ENCODE data around the gene C2orf42. TPM values are rescaled to one million over a fixed set of nuclear protein-coding genes. Genes with fewer than 3 reads are reported as not detected.
A peak's percentile ranks its signal among the peaks of the same experiment; 100 is the strongest.
"Not testable (repeated sequence)": the region's sequence is repeated elsewhere in the genome, so short reads cannot be mapped to it uniquely, and the experiment has no call there.

The C2orf42 gene
- total RNA-seq, 1 donor from 2014 or later = 20.8 TPM

DNA sequence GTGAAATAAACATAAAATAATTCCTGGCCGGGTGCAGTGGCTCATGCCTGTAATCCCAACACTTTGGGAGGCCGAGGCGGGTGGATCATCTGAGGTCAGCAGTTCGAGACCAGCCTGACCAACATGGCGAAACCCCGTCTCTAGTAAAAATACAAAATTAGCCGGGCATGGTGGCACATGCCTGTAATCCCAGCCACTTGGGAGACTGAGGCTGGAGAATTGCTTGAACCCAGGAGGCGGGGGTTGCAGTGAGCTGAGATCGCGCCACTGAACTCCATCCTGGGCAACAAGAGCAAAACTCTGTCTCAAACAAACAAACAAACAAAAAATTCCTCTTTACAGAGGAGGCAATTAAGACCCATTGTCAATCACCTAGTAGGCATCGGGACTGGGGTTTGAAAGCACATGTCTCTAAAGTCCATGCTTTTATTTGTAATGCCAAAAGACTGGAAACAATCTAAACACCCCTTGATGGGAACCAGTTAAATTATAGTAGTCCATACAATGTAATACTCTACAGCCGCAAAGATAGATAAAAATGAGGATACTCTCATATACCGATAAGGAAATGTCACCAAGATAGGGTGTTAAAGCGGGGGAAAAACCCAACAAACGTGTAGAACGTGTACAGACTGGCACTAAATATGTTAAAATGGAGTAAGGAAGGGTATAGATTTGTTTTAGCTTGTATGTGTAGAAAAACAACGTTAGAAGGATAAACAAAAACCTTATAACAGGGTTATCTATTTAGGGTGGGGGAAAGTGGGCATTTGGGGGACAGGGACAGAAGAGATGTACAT, 59.3 kb downstream of the C2orf42 start:
- not testable (repeated sequence) for DNase-seq (ENCODE audit: low read depth)

DNA sequence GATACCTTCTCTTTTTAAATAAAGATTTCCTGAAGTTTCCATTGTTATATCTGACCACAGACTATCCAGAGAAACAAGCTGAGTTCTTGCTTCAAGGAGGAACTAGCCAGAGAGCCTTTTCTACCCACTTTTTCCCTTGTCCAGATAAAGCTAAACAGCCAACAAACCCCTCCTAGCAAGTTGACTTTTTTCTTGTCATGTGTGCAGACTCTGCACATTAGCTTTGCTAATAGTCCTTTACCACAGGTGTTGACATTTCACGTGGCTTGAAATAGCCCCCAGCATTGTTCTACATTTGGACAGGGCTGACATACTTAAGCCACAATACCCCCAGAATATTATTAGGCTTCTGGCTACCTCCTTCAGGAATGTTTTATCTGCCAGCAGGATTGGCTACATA, 62.8 kb downstream of the C2orf42 start:
- no peak for DNase-seq (ENCODE audit: low read depth)

GRCh38 chr2:70126413-70126812, 64.4 kb downstream of the C2orf42 start:
- no peak for DNase-seq (ENCODE audit: low read depth)

DNA sequence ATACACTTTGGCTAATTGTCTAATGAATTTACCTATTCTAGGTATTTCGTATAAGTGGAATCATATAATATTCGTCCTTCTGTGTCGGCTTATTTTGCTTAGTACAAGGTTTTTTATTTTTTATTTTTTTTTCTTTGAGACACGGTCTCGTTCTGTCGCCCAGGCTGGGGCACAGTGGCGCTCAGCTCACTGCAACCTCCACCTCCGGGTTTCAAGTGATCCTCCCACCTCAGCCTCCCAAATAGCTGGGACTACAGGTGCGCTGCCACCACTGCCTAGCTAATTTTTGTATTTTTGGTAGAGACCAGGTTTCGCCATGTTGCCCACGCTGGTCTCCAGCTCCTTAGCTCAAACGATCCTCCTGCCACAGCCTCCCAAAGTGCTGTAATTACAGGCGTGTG, 65.3 kb downstream of the C2orf42 start:
- no peak for DNase-seq (ENCODE audit: low read depth)

- DNase-seq (ENCODE audit: low read depth) = no peak
These were observed 65.8 kb downstream of the C2orf42 start for GRCh38 chr2:70124983-70125480.

GRCh38 chr2:70123829-70124116, 67.0 kb downstream of the C2orf42 start:
- DNase-seq (ENCODE audit: low read depth) = no peak

DNA sequence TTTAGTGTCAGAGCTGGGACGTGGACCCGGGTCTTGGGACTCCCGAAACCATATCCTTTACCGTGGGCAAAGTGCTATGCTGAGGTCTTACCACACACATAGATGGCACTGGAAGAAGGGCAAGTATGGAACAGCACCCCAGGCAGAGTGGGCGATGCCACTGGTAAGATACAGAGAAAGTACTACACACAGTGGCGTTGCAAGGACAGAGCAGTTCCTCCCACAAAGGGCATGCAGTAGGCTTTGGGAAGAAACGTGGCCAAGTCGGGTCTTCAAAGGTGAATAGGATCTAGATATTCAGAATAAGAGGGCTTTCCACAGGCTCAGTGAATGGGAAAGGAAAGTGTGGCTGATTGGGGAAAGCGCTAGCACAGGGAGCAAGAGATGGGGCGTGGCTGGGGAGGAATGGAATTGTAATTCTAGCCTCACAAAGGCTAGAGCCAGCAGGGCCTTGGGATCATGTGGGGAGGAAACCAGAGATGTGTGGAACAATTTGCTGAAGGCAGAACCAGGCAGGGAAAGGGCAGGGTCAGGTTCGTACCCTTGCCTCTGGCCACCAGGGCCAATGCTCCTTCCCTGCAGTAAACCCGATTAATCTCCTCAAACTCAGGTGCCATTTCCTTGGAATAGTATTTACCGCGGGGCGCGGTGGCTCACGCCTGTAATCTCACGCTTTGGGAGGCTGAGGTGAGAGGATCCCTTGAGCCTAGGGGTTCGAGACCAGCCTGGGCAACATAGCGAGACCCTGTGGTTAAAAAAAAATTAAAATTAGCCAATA, 67.6 kb downstream of the C2orf42 start:
- DNase-seq (ENCODE audit: low read depth) = peak; percentile 48

DNA sequence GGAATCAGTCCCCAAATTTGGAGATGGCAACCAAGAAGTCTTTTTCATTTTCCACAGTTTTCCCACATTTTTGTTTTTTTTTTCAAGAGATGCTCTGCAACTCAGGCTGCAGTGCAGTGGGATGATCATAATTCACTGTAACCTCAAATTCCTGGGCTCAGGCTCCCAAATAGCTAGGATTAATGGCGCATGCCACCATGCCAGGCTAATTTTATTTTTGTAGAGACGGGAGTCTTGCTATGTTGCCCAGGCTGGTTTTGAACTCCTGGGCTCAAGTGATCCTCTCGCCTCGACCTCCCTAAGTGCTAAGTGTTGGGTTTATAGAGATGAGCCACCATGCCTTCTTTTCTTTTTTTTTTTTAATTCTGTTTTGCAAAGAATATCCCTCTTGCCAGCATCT, 68.3 kb downstream of the C2orf42 start:
- DNase-seq (ENCODE audit: low read depth) = no peak

DNA sequence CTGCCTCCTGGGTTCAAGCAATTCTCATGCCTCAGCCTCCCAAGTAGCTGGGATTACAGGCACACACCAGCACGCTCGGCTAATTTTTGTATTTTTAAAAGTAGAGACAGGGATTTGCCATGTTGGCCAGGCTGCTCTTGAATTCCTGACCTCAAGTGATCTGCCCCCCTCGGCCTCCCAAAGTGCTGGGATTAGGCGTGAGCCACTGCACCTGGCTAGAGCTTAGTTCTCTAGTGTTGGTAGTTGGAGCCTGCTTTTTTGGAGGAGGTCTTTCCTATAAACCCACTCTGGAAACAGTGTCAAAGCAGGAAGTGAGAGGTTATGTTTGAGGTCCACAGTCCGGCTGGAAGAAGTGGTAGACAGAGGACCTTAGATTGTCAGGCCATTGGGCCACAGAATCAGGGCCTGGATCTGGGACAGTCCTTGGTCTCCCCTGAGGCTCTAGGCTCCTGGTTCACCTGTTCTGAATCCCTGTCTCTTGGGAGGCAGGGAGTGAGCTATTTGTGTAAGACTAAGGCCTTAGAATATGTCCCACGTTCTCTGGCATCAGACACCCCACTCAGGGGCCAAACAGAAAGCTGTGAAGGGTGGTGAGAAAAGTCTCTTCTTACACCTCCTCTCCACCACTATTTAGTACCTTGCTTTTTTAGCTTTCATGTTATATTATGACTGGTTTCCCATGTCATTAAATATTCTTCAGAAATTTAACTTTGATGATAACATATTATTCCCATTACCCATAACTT, 69.0 kb downstream of the C2orf42 start:
- no peak for DNase-seq (ENCODE audit: low read depth)

DNA sequence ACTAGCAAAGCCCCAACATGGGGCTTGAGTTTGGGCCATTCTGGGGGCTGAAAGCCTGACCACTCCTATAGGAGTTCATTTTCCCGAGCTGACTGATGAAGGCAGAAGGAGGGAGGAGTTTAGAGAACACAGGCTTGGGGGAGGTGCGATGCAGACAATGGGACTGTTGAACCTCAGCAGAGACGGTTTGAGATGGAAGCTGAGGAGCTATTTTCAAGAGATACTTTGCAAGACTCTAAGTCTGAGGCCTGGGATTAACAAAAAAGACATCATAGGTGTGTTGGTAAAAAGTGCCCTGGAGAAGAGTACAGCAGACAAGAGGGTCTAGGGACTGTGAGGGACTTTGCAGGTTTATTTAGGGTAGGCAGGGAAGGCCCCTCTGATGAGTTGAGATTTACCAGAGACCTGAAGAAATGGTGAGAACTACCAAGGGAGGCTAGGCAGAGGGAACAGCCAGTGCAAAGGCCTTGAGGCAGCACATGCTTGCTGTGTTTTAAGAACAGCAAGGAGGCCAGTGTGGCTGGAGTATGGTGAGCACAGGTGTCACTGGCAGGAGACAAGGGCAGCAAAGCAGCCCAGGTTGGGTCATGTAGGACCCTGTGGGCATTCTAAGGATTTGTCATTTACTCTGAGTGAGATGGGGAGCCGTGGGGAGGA, 71.9 kb downstream of the C2orf42 start:
- no peak for DNase-seq (ENCODE audit: low read depth)

- no peak for DNase-seq (ENCODE audit: low read depth)
These were observed 73.8 kb downstream of the C2orf42 start for GRCh38 chr2:70116936-70117552.

DNA sequence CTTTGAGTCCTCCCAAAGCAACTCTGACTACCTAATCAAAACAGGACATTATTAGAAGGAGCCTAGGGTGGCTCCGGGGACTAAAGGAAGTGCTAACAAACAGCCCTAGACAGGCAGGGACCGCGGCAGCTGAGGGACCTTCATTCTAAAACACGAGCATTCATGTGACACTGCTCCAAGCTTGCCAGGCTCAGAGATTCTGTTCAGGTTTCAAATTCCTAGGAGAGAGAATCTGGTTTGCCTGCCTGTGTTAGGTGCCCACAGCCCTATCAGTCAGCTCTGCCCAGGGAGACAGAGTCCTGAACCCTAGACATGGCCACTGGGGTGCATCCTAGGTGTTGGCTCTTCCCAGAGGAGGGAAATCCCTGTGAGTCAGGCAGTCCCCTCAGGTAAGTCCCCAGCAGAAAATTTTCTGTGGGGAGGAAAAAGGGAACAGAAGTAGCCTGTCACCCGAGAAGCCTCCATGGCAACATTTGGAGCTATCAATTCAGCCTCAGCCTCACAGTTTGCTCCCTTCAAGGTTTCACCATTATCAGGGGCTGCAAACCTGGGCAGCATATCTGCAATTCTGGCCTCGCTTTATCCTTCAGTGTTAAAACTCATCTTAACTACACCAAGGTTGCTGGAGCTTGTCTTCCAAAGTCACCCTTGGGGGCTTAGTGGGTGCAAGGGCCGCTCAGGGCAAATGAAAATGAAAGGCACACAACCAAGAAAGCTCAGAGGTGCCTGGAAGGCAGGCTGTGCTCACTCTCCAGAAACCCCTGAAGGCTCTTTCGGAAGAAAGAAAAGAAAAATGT, 75.0 kb downstream of the C2orf42 start:
- DNase-seq (ENCODE audit: low read depth) = no peak

- peak; percentile 62 for DNase-seq (ENCODE audit: low read depth)
These were observed 77.3 kb downstream of the C2orf42 start for GRCh38 chr2:70113359-70114070.

DNA sequence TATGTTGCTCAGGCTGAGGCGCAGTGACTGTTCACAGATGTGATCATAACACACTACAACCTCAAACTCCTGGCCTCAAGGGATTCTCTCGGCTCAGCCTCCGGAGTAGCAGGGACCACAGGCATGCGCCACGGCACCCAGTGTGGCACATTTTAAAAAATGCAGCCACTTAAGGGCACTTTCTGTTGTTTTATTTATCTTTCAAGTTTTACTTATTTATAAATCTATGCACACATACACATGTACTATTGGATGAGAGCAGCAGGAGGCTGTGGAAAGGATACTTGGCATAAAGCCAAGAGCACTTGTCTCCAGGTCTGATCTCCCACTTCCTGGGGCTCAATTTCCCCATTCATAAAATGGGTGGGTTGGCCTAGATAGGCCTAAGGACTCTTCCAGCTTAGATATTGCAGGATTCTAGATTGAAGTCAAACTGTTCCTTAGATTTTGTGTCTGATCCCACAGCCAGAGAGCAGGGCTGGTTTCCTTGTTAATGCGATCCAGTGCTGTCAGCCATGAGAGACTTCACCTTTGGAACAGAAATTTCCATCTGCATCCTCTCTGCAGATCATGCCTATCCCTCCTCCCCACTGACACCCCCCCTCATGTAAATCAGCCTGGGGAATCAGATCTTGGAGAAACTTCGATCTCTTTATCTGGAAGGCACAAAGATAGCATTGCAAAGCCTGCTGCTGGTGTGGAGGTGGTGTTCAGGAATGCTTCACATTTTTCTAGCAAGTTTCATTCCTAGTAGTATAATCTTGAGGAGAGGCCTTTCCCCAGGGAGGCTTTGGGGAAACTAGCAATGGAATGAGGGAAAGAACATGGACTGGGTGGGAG, 78.8 kb downstream of the C2orf42 start:
- peak; percentile 74 for DNase-seq (ENCODE audit: low read depth)

DNA sequence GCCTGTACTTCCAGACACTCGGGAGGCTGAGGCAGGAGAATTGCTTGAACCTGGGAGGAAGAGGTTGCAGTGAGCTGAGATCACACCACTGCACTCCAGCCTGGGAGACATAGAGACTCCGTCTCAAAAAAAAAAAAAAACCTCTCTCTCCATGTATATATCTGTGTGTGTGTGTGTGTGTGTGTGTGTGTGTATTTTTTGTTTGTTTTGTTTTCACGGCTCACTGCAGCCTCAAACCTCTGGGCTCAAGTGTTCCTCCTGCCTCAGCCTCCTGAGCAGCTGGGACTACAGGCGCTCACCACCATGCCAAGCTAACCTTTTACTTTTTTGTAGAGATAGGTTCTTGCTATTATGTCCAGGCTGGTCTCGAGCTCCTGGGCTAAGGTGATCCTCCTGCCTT, 80.4 kb downstream of the C2orf42 start:
- DNase-seq (ENCODE audit: low read depth) = not testable (repeated sequence)

DNA sequence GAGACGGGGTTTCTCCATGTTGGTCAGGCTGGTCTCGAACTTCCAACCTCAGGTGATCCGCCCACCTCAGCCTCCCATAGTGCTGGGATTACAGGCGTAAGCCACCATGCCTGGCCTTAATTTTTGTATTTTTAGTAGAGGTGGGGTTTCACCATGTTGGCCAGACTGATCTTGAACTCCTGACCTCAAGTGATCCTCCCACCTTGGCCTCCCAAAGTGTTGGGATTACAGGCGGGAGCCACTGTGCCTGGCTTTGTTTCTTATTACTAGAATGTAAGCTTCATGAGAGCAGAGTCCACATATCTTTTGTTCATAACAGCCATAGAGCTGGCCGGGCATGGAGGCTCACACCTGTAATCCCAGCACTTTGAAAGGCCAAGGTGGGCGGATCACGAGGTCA, 84.7 kb downstream of the C2orf42 start:
- not testable (repeated sequence) for DNase-seq (ENCODE audit: low read depth)

DNA sequence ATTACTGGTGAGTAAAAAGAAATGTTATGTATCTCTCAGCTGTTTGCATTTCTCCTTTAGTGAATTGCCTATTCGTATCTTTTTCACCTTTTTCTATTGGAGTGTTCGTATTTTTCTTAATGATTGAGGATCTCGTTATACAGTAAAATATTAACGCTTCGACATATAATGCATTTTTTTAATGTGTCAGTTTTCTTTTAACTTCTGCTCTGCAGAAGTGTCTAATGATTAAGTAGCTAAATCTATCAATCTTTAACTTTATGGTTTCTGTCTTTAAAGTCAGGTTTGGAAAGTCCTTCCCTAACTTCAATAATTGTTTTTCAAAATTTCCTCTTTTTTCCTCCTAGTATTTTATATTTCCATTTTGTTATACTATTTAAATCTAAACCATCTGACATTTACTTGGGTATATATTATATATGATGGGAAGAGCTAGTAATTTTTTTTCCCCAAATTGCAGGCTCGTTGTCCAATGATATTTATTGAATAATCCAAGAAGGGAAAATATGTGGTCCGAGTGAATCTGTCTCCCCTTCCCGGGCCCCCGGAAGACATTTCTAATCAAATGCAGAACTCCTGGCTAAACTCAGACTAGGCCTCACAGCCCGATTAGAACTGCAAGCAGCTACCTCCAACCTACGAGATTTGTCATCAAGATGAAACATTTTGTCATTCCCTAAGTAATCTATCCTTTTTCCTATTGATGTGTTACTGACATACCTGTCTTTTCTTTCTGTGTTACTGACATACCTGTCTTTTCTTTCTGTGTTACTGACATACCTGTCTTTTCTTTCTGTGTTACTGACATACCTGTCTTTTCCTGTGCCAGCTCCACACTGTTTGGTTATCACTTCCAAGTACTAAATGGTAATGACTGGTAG, 86.3 kb downstream of the C2orf42 start:
- peak; percentile 82 for DNase-seq (ENCODE audit: low read depth)

GRCh38 chr2:70103531-70104061, 87.2 kb downstream of the C2orf42 start:
- no peak for DNase-seq (ENCODE audit: low read depth)
